ENCODE data around the gene STK32B.

DNA sequence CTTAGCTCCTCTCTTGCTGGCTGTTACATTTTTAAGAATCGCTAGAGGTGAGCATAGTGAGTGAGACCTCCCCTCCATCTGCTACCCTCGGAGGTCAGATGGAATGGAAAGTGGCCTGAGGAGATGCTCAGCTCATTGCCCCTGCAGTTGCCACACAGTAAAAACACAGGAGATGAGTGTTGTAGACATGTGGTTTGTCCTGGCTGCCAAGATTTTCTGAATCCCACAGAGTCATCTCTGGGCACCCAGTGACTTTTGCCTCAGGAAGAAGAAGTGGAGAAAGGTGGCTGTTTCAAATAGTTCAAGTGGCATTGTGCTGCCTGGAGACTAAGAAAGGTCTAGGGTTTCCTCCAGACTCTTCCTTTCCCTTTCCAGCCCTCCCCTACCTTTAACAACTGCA is 271.0 kb downstream of the STK32B start:
- TF ChIP-seq, protein P1, sequence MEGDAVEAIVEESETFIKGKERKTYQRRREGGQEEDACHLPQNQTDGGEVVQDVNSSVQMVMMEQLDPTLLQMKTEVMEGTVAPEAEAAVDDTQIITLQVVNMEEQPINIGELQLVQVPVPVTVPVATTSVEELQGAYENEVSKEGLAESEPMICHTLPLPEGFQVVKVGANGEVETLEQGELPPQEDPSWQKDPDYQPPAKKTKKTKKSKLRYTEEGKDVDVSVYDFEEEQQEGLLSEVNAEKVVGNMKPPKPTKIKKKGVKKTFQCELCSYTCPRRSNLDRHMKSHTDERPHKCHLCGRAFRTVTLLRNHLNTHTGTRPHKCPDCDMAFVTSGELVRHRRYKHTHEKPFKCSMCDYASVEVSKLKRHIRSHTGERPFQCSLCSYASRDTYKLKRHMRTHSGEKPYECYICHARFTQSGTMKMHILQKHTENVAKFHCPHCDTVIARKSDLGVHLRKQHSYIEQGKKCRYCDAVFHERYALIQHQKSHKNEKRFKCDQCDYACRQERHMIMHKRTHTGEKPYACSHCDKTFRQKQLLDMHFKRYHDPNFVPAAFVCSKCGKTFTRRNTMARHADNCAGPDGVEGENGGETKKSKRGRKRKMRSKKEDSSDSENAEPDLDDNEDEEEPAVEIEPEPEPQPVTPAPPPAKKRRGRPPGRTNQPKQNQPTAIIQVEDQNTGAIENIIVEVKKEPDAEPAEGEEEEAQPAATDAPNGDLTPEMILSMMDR (IDR thresholded peaks at IDR 0.05) = no peak
- no peak for TF ChIP-seq POLR2AphosphoS5 (IDR thresholded peaks at IDR 0.05)
- TF ChIP-seq POLR2A (IDR thresholded peaks at IDR 0.05) = no peak
